Measurements from ENCODE around the gene PDE8B.

The PDE8B gene

DNA sequence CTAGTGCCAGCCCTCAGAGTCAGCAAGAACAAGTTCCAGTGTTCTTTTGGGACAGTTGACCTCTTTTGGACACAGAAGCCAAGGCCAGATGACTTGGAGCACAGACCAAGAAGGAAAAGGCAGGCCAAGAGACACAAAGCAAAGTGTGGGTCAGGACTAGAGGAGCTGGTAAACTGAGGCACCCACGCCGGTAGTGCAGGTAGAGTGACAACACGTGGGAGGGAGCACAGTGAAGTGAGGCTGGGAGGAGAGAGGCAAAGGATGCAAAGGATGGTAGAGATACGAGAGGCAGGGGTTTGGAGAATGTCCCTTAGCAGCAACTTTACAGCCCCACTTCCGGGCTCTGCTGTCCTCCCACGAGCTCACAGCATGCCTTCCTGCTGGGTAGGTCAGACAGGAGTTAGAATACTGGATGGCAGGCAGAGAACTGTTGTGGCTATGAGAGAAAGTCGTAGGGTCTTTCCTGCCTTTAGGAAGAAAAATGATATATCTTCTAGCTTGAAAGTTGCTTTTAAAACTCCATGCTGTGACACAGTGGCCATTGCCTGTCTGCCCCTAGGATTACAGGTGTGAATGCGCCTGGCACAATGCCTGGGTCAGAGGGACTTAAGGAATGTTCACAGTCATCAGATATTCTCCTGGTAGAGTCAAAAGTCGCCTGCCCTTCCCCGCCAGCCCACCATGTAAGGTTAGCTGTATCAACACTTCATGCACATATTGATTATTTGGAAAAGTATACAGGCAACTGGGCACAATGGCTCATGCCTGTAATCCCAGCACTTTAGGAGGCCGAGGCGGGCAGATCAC, 97.9 kb downstream of the PDE8B start:
- no peak overlapping the region for H2BK5ac ChIP-seq (ENCODE audit: low read length)
- WGBS (ENCODE audit: extremely low coverage, insufficient coverage, low lambda C conversion rate) = no CpG with 5 or more reads among the region's 12 CpGs
- H3K18ac ChIP-seq (ENCODE audit: low read length) = no peak overlapping the region
- no peak overlapping the region for H3K4me3 ChIP-seq (ENCODE audit: low read length)
- no peaks in the 10 kb centered on the region for H3K27me3 ChIP-seq (ENCODE audit: insufficient read depth, low read length, poor library complexity)
- H3K23ac ChIP-seq (ENCODE audit: low read length) = no peak overlapping the region
- no peaks in the 10 kb centered on the region for H3K4me1 ChIP-seq (ENCODE audit: control insufficient read depth, low read depth, low read length)
- no peak overlapping the region for H4K8ac ChIP-seq (ENCODE audit: low read depth, low read length)
- H2BK120ac ChIP-seq (ENCODE audit: low read depth, low read length) = no peak overlapping the region
- no peak overlapping the region for H3K4me2 ChIP-seq (ENCODE audit: low read length)
- H3K4ac ChIP-seq (ENCODE audit: low read depth, low read length) = no peak overlapping the region
- no peaks in the 10 kb centered on the region for H3K36me3 ChIP-seq (ENCODE audit: control insufficient read depth, insufficient read depth, low read length)
- no peak overlapping the region for H3K56ac ChIP-seq (ENCODE audit: low read length)
- H4K5ac ChIP-seq (ENCODE audit: low read length) = no peak overlapping the region
- H3K79me1 ChIP-seq (ENCODE audit: low read length) = no peaks in the 10 kb centered on the region
- H3K79me2 ChIP-seq (ENCODE audit: control insufficient read depth, insufficient read depth, low read length) = no peaks in the 10 kb centered on the region
- DNase-seq = peak; percentile 47
- no peak overlapping the region for H3K27ac ChIP-seq (ENCODE audit: low read depth, low read length)
- no peak overlapping the region for H2AK5ac ChIP-seq (ENCODE audit: low read length)
- no peak overlapping the region for H3K9ac ChIP-seq (ENCODE audit: low read length)
- no peak overlapping the region for H2BK15ac ChIP-seq (replicated peaks; ENCODE audit: low read depth)

DNA sequence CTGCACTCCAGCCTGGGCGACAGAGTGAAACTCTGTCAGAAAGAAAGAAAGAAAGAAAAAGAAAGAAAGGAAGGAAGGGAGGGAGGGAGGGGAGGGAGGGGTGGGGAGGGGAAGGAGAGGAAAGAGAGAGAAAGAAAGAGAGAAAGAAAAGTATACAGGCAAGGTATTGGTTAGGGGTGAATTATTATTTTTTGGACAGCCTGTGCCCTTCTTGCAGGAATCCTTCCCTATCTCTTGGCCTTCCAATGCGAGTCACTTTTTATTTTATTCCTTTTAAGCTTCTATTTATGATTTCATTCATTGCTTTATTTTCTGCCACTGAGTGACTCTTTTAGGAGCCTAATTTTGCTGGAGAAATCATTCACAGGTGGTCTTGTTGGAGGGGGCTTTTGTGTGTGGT, 98.7 kb downstream of the PDE8B start:
- H3K18ac ChIP-seq (ENCODE audit: low read length) = no peak overlapping the region
- H3K56ac ChIP-seq (ENCODE audit: low read length) = no peak overlapping the region
- no peak overlapping the region for H2AK5ac ChIP-seq (ENCODE audit: low read length)
- H2BK15ac ChIP-seq (replicated peaks; ENCODE audit: low read depth) = no peak overlapping the region
- H2BK120ac ChIP-seq (ENCODE audit: low read depth, low read length) = no peak overlapping the region
- H3K4me1 ChIP-seq (ENCODE audit: control insufficient read depth, low read depth, low read length) = no peaks in the 10 kb centered on the region
- no peak overlapping the region for H4K5ac ChIP-seq (ENCODE audit: low read length)
- no peaks in the 10 kb centered on the region for H3K36me3 ChIP-seq (ENCODE audit: control insufficient read depth, insufficient read depth, low read length)
- no peak overlapping the region for H3K27ac ChIP-seq (ENCODE audit: low read depth, low read length)
- no CpG with 5 or more reads among the region's 2 CpGs for WGBS (ENCODE audit: extremely low coverage, insufficient coverage, low lambda C conversion rate)
- no peaks in the 10 kb centered on the region for H3K79me2 ChIP-seq (ENCODE audit: control insufficient read depth, insufficient read depth, low read length)
- H3K4me2 ChIP-seq (ENCODE audit: low read length) = no peak overlapping the region
- DNase-seq = no peak
- H3K9ac ChIP-seq (ENCODE audit: low read length) = no peak overlapping the region
- no peaks in the 10 kb centered on the region for H3K27me3 ChIP-seq (ENCODE audit: insufficient read depth, low read length, poor library complexity)
- no peak overlapping the region for H3K23ac ChIP-seq (ENCODE audit: low read length)
- no peak overlapping the region for H3K4ac ChIP-seq (ENCODE audit: low read depth, low read length)
- no peak overlapping the region for H3K4me3 ChIP-seq (ENCODE audit: low read length)
- H4K8ac ChIP-seq (ENCODE audit: low read depth, low read length) = no peak overlapping the region
- H3K79me1 ChIP-seq (ENCODE audit: low read length) = no peaks in the 10 kb centered on the region
- H2BK5ac ChIP-seq (ENCODE audit: low read length) = no peak overlapping the region

DNA sequence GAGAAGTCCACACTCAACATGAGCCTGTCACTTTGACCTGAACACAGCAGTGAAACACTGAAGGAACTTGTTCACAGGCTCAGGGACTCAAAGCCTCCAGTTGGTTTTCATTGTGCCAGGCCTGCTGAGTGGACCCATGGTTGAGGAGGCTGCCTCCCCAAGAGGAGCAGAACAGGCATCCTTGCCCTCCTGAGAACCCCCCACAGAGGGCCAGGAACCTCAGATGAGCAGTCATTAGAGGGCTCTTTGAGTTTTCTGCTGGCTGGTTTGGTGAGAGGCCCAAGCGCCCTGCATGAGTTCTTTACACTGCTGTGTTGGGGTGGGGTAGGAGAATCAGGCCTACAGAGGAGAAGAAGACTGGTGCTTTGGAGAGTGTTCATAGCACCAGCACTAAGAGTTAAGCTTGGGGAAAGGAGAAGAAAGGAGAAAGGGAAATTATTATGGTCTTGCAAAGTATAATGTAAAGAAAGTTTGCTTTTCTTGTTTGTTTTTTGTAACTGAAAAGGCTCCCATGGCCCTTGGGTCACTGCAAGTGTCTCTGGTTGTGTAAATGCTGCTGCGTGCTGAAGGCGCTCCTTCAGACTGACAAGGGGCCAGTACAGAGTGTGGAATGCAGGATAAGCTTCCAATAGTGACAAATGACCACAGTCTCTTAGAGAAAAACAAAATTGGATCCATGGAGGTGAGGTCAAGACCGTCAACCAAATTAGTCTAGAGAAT, 100.2 kb downstream of the PDE8B start:
- Histone ChIP-seq H3K4me3 (ENCODE audit: low read length) (no peak overlapping the region), H4K5ac (ENCODE audit: low read length) (no peak overlapping the region), H3K9ac (ENCODE audit: low read length) (no peak overlapping the region), H3K18ac (ENCODE audit: low read length) (no peak overlapping the region), H3K56ac (ENCODE audit: low read length) (no peak overlapping the region), H3K36me3 (ENCODE audit: control insufficient read depth, insufficient read depth, low read length) (no peaks in the 10 kb centered on the region), H3K27me3 (ENCODE audit: insufficient read depth, low read length, poor library complexity) (no peaks in the 10 kb centered on the region), H2AK5ac (ENCODE audit: low read length) (no peak overlapping the region), H3K79me1 (ENCODE audit: low read length) (no peaks in the 10 kb centered on the region), H4K8ac (ENCODE audit: low read depth, low read length) (no peak overlapping the region), H2BK15ac (replicated peaks; ENCODE audit: low read depth) (no peak overlapping the region), H2BK5ac (ENCODE audit: low read length) (no peak overlapping the region), H3K79me2 (ENCODE audit: control insufficient read depth, insufficient read depth, low read length) (no peaks in the 10 kb centered on the region), H3K4me1 (ENCODE audit: control insufficient read depth, low read depth, low read length) (no peaks in the 10 kb centered on the region), H2BK120ac (ENCODE audit: low read depth, low read length) (no peak overlapping the region), H3K27ac (ENCODE audit: low read depth, low read length) (no peak overlapping the region), H3K4me2 (ENCODE audit: low read length) (no peak overlapping the region), H3K23ac (ENCODE audit: low read length) (no peak overlapping the region), H3K4ac (ENCODE audit: low read depth, low read length) (no peak overlapping the region)
- no peak for DNase-seq
- WGBS (ENCODE audit: extremely low coverage, insufficient coverage, low lambda C conversion rate) = no CpG with 5 or more reads among the region's 4 CpGs

DNA sequence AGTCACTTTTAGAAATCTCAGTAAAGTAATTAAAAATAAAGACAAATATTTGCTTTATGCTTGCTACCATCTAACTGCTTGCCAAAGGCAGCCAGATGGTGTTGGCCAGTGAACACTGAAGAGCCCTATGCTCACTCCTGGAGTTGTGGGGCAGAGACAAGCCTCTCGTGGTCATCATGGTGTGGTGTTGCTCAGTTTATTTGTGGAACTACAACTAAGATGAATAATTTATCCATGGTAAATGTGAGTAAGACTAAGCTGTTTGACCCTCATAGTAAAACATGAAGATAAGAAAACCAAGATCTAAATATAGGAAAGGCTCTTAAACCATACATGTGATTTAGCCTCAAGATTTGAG, 100.7 kb downstream of the PDE8B start:
- Histone ChIP-seq H2BK5ac (ENCODE audit: low read length) (no peak overlapping the region), H3K79me2 (ENCODE audit: control insufficient read depth, insufficient read depth, low read length) (no peaks in the 10 kb centered on the region), H3K27ac (ENCODE audit: low read depth, low read length) (no peak overlapping the region), H3K36me3 (ENCODE audit: control insufficient read depth, insufficient read depth, low read length) (no peaks in the 10 kb centered on the region), H3K9ac (ENCODE audit: low read length) (no peak overlapping the region), H4K8ac (ENCODE audit: low read depth, low read length) (no peak overlapping the region), H3K4me3 (ENCODE audit: low read length) (no peak overlapping the region), H3K56ac (ENCODE audit: low read length) (no peak overlapping the region), H3K4ac (ENCODE audit: low read depth, low read length) (no peak overlapping the region), H3K79me1 (ENCODE audit: low read length) (no peaks in the 10 kb centered on the region), H3K4me2 (ENCODE audit: low read length) (no peak overlapping the region), H2AK5ac (ENCODE audit: low read length) (no peak overlapping the region), H2BK15ac (replicated peaks; ENCODE audit: low read depth) (no peak overlapping the region), H3K27me3 (ENCODE audit: insufficient read depth, low read length, poor library complexity) (no peaks in the 10 kb centered on the region), H3K23ac (ENCODE audit: low read length) (no peak overlapping the region), H3K4me1 (ENCODE audit: control insufficient read depth, low read depth, low read length) (no peaks in the 10 kb centered on the region), H3K18ac (ENCODE audit: low read length) (no peak overlapping the region), H2BK120ac (ENCODE audit: low read depth, low read length) (no peak overlapping the region), H4K5ac (ENCODE audit: low read length) (no peak overlapping the region)
- DNase-seq = no peak
- WGBS (ENCODE audit: extremely low coverage, insufficient coverage, low lambda C conversion rate) = no CpG with 5 or more reads among the region's 1 CpG

DNA sequence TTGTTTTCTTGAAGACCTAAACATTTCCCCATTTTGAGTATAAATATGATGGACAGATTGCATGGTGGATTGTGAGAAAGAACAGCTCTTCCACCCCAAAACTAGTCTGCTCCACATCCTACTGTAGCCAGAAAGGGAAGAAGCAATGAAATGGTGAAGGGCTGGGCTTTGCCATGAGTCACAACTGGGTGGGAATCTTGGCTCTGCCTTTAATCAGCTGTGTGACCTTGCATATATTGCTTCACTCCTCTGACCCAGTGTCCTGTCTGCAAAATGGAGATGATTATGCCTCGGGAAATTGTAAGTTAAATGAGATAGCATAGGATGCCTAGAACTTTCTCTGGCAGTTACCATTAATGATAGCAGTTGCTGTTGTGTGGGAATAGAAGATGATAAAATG, 101.9 kb downstream of the PDE8B start:
- H2AK5ac ChIP-seq (ENCODE audit: low read length) = no peak overlapping the region
- no peak overlapping the region for H3K4me3 ChIP-seq (ENCODE audit: low read length)
- H2BK15ac ChIP-seq (replicated peaks; ENCODE audit: low read depth) = no peak overlapping the region
- no peak overlapping the region for H2BK5ac ChIP-seq (ENCODE audit: low read length)
- no peak overlapping the region for H3K23ac ChIP-seq (ENCODE audit: low read length)
- no CpG with 5 or more reads among the region's 1 CpG for WGBS (ENCODE audit: extremely low coverage, insufficient coverage, low lambda C conversion rate)
- H4K5ac ChIP-seq (ENCODE audit: low read length) = no peak overlapping the region
- no peak overlapping the region for H3K27ac ChIP-seq (ENCODE audit: low read depth, low read length)
- no peak overlapping the region for H2BK120ac ChIP-seq (ENCODE audit: low read depth, low read length)
- H3K4me1 ChIP-seq (ENCODE audit: control insufficient read depth, low read depth, low read length) = no peaks in the 10 kb centered on the region
- no peak overlapping the region for H3K4ac ChIP-seq (ENCODE audit: low read depth, low read length)
- no peak overlapping the region for H3K9ac ChIP-seq (ENCODE audit: low read length)
- H3K79me2 ChIP-seq (ENCODE audit: control insufficient read depth, insufficient read depth, low read length) = no peaks in the 10 kb centered on the region
- no peaks in the 10 kb centered on the region for H3K79me1 ChIP-seq (ENCODE audit: low read length)
- H3K36me3 ChIP-seq (ENCODE audit: control insufficient read depth, insufficient read depth, low read length) = no peaks in the 10 kb centered on the region
- H3K4me2 ChIP-seq (ENCODE audit: low read length) = no peak overlapping the region
- no peaks in the 10 kb centered on the region for H3K27me3 ChIP-seq (ENCODE audit: insufficient read depth, low read length, poor library complexity)
- H3K56ac ChIP-seq (ENCODE audit: low read length) = no peak overlapping the region
- H3K18ac ChIP-seq (ENCODE audit: low read length) = no peak overlapping the region
- H4K8ac ChIP-seq (ENCODE audit: low read depth, low read length) = no peak overlapping the region
- no peak for DNase-seq
